ENCODE data around the gene LPGAT1.

- TF ChIP-seq CTCF (IDR thresholded peaks at IDR 0.05), result no peak
- TF ChIP-seq POLR2A (IDR thresholded peaks at IDR 0.05), result no peak
These were observed 49.3 kb downstream of the LPGAT1 start for GRCh38 chr1:211781260-211781659.

All from lower leg skin (tissue), 3 donors.